ENCODE data around the gene CRBN. TPM values are rescaled to one million over a fixed set of nuclear protein-coding genes. Genes with fewer than 3 reads are reported as not detected.

CRBN gene
- total RNA-seq, 1 experiment from 2014 or later: 18.7 TPM

DNA sequence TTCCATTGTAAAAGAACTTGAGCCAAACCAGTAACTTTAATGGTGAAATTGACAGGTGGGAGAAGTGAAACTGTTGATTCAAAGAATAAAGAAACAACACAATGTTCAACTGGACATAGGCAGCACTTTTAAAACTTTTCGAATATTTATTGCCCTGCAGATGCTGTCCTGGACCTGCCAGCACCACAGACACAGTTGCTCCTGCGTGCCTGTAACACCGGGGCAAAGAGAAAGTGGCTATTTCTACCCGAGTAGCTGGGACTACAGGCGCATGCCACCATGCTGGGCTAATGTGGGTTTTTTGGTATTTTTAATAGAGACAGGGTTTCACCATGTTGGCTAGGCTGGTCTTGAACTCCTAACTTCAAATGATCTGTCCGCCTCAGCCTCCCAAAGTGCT lies 76.7 kb downstream of the CRBN start:
- TF ChIP-seq SIN3A (IDR thresholded peaks at IDR 0.05; ENCODE audit: borderline replicate concordance, insufficient read depth, low read depth, low read length) (no peak), TCF7L2 (IDR thresholded peaks at IDR 0.05; ENCODE audit: low read depth, low read length) (no peak), POLR2AphosphoS5 (IDR thresholded peaks at IDR 0.05; ENCODE audit: low read depth, low read length) (no peak), CTCF (IDR thresholded peaks at IDR 0.05) (no peak)
- TF ChIP-seq, protein P1, sequence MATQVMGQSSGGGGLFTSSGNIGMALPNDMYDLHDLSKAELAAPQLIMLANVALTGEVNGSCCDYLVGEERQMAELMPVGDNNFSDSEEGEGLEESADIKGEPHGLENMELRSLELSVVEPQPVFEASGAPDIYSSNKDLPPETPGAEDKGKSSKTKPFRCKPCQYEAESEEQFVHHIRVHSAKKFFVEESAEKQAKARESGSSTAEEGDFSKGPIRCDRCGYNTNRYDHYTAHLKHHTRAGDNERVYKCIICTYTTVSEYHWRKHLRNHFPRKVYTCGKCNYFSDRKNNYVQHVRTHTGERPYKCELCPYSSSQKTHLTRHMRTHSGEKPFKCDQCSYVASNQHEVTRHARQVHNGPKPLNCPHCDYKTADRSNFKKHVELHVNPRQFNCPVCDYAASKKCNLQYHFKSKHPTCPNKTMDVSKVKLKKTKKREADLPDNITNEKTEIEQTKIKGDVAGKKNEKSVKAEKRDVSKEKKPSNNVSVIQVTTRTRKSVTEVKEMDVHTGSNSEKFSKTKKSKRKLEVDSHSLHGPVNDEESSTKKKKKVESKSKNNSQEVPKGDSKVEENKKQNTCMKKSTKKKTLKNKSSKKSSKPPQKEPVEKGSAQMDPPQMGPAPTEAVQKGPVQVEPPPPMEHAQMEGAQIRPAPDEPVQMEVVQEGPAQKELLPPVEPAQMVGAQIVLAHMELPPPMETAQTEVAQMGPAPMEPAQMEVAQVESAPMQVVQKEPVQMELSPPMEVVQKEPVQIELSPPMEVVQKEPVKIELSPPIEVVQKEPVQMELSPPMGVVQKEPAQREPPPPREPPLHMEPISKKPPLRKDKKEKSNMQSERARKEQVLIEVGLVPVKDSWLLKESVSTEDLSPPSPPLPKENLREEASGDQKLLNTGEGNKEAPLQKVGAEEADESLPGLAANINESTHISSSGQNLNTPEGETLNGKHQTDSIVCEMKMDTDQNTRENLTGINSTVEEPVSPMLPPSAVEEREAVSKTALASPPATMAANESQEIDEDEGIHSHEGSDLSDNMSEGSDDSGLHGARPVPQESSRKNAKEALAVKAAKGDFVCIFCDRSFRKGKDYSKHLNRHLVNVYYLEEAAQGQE (IDR thresholded peaks at IDR 0.05; ENCODE audit: insufficient read depth in 1 of 2, low read depth in 2 of 2, low read length in 1 of 2): no peak
- Histone ChIP-seq H3K4me3 (ENCODE audit: low read depth in 2 of 2, low read length in 2 of 2) (no peak overlapping the region), H3K27me3 (ENCODE audit: control insufficient read depth, insufficient read depth, low read length) (no peaks in the 10 kb centered on the region; the same call in none of the 2 replicates), H3K36me3 (ENCODE audit: control insufficient read depth, insufficient read depth, low read length) (no peaks in the 10 kb centered on the region), H3K27ac (ENCODE audit: low read length) (no peak overlapping the region), H3K4me1 (ENCODE audit: control insufficient read depth, insufficient read depth, low read length) (no peaks in the 10 kb centered on the region), H3K9me3 (ENCODE audit: control insufficient read depth, insufficient read depth, low read depth, low read length) (no peaks in the 10 kb centered on the region)
- ATAC-seq: no peak
- no TSS peak for BruUV-seq (replicated peaks)
- CTCF ChIA-PET: no interaction called here
- in situ Hi-C loops (cut with HindIII; ENCODE audit: low pct_unique_long_range_greater_than_20kb, low sequenced_read_pairs): no loop called here
- no peak for DNase-seq (ENCODE audit: low read depth, low spot score)
- intact Hi-C loops (cut with micrococcal nuclease; ENCODE audit: unreplicated experiment): no loop called here
- POLR2A ChIA-PET: no interaction called here

- H3K4me1 ChIP-seq (ENCODE audit: control insufficient read depth, insufficient read depth, low read length): no peaks in the 10 kb centered on the region
- intact Hi-C loops (cut with micrococcal nuclease; ENCODE audit: unreplicated experiment) (no loop called here), in situ Hi-C loops (cut with HindIII; ENCODE audit: low pct_unique_long_range_greater_than_20kb, low sequenced_read_pairs) (no loop called here)
- no peak for ATAC-seq
- BruUV-seq (replicated peaks): no TSS peak
- H3K9me3 ChIP-seq (ENCODE audit: control insufficient read depth, insufficient read depth, low read depth, low read length): no peaks in the 10 kb centered on the region
- CTCF ChIA-PET: no interaction called here
- no peak for DNase-seq (ENCODE audit: low read depth, low spot score)
- H3K27me3 ChIP-seq (ENCODE audit: control insufficient read depth, insufficient read depth, low read length): no peaks in the 10 kb centered on the region; the same call in 1 of the 2 replicates
- no peak overlapping the region for H3K27ac ChIP-seq (ENCODE audit: low read length)
- TF ChIP-seq CTCF (IDR thresholded peaks at IDR 0.05): no peak
- TF ChIP-seq, protein P1 (IDR thresholded peaks at IDR 0.05; ENCODE audit: insufficient read depth in 1 of 2, low read depth in 2 of 2, low read length in 1 of 2): no peak
- TF ChIP-seq TCF7L2 (IDR thresholded peaks at IDR 0.05; ENCODE audit: low read depth, low read length): no peak
- TF ChIP-seq POLR2AphosphoS5 (IDR thresholded peaks at IDR 0.05; ENCODE audit: low read depth, low read length): no peak
- no peak for TF ChIP-seq SIN3A (IDR thresholded peaks at IDR 0.05; ENCODE audit: borderline replicate concordance, insufficient read depth, low read depth, low read length)
- no peak overlapping the region for H3K4me3 ChIP-seq (ENCODE audit: low read depth in 2 of 2, low read length in 2 of 2)
- no peaks in the 10 kb centered on the region for H3K36me3 ChIP-seq (ENCODE audit: control insufficient read depth, insufficient read depth, low read length)
- POLR2A ChIA-PET: interaction anchor here (0.5 kb wide), 1 partner anchor 179 kb away, joined by 3 read pairs; no protein-coding TSS in a partner anchor
These were observed 77.6 kb downstream of the CRBN start for GRCh38 chr3:3101660-3102458.
